Activated CD4-positive, alpha-beta T cell treated with anti-CD3 and anti-CD28 coated beads for 24 hours (primary cell): ENCODE measurements around the gene PHLDB1.
"Not testable (repeated sequence)": the region's sequence is repeated elsewhere in the genome, so short reads cannot be mapped to it uniquely, and the experiment has no call there.

Experiments used
- DNase-seq, 2 donors: peaks; one replicate each; pipeline ENCODE4 v3.0.0-alpha.2; 2020; ENCODE audit warnings: low read depth in 2 of 2

PHLDB1 gene

GRCh38 chr11:118605116-118605867 is 2.1 kb upstream of the PHLDB1 start:
- DNase-seq, result no peak

DNA sequence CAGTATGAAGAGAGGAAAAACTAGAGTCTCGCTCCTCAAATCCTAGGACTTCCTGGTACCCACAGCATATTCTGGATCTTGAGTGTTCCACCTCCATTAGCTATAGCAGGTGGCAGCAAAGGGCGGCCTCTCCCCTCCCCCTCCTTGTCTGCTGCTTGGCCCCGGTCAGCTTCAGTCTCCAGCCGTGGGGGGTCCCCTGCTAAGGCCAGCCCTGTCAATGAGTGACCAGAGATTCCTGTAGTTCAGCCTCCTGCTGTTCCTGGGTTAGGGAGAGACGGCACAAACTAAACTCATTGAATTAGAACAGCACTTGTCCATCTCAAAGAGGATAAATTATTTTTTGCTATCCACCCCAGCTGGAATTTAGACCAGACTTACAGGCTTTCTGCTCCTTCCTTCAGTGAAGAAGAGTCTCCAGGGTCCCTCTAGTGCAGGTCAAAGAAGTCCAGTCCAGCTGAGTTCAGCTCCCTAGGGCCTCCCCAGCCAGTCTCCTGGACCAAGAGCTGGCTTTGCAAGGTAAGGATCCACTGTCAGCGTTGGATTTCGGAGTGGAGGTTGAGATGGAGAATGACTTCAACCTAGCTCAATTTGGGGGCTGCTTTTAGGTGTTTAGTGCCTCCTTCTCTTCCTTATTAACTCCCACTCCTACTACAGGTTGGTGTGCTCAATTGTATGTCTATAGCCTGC is 1.1 kb upstream of the PHLDB1 start:
- no peak for DNase-seq

DNA sequence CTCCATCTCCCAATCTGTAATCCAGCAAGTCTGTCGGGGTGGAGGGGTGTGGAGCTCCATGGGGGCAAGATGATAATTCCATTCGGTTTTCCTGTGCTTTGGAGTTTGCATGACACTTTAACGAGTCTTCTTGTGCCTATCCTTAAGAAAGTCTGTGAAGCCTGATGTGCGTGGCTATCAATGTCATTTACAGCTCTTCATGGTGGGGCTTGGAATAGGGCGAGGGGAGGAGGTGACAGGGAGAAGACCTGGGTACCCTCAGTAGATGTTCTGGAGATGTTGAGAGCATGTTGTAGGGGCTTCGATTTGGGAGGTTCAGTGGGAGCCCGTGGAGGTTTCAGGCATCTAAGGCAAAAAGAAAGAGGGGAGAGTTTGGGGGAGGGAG is 579 bp upstream of the PHLDB1 start:
- DNase-seq, result no peak

- DNase-seq, result peak; percentile 37 to 45
Measured at GRCh38 chr11:118608360-118609227, 1.2 kb downstream of the PHLDB1 start.

GRCh38 chr11:118609380-118610224 is 2.2 kb downstream of the PHLDB1 start:
- no peak for DNase-seq

DNA sequence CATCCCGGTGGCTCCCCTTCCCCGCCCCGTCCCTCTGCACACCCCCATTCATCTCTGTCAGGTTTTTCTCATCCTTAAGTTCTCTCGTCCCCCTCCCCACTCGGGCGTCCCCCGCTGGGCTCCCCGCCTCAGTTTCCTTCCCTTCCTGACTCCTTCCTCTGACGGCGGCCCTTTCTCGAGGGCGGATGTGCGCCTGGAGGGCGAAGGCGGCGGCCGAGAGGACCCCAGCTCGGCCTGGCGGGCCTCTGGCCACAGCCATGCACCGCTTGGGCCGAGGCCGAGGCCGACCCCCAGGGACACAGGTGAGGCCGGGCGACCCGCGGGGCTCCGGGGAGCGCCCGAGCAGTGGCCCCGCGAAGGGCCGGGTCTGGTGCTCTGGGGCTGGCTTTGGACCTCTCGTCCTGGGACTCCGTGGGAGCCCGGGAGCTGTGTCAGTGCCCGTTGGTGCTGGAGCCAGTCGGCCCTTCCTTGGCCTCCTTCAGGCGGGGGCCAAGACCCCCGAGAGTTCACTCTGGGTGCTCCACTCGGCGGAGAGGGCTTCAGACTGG is 2.9 kb downstream of the PHLDB1 start:
- DNase-seq, result no peak

DNA sequence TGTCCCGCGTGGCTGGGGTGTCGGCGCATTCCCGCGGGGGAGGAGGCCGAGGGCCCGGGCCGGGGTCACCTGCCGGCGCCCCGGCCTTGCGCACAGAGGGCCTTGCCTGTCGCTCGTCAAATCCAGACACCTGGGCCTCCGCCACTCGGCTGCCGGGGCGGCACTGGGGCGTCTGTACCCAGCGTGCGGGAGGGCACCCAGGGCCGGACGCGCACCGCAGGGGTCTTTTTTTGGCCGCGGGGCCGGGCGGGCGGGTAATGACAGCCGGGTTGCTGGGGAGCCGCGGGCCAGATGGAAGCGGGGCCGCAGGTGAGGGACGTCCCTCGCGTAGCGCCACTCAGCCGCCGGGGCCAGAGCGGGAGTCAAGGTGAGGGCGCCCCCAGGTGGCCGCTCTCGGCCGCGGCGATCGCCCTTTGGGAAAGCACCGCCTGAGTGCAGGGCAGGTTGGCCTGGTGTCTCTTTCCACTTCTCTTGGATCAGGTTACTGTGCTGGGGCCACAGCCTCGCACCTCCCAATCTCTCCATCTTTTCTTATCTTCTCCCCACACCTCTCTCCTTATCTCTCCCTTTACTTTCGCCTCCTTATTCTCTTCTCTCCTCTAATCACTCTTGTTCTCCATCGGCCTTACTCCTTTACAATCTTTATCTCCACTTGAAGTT is 3.5 kb downstream of the PHLDB1 start:
- peak; percentile 79 for DNase-seq

GRCh38 chr11:118611433-118611795 is 4.0 kb downstream of the PHLDB1 start:
- DNase-seq, result not testable (repeated sequence)

- no peak for DNase-seq
Measured at GRCh38 chr11:118612378-118612777, 5.0 kb downstream of the PHLDB1 start.

- DNase-seq, result no peak
Measured at GRCh38 chr11:118614511-118614910, 7.1 kb downstream of the PHLDB1 start.

DNA sequence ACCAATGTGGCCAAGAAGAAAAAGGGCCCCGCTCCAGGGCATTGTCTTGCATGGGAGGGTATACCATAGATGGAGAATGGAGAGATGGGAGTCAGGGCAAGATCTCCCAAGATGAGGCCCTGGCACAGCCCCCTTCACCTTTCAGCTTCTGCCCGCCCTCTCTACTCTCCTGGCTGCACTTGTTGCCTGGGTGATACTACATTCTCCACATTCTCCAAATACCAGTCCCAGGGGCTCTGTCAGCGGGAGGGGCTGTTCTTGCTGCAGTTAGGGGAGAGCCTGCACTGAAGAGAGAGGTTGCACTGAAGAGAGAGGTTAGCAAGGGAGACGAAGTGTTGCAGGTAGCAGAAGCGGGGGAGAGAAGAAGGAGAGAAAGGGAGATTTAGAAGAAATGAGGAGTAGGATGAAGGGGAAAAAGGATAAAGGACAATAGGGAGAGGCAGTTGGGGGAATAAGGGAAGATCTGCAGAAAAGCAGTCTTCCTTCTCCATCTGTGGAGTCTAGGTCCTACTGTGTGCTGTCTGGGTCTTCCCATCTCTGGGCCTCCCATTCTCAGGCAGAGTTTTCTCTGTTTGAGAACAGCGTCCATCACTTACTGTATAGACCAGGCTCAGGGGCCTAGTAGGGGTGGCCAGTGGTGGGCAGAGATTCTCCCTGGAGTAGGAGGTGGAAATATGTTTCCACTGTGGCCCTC is 8.0 kb downstream of the PHLDB1 start:
- DNase-seq, result no peak

- no peak for DNase-seq
Measured at GRCh38 chr11:118615976-118616371, 8.6 kb downstream of the PHLDB1 start.

- no peak for DNase-seq
Measured at GRCh38 chr11:118618115-118618990, 10.9 kb downstream of the PHLDB1 start.

DNA sequence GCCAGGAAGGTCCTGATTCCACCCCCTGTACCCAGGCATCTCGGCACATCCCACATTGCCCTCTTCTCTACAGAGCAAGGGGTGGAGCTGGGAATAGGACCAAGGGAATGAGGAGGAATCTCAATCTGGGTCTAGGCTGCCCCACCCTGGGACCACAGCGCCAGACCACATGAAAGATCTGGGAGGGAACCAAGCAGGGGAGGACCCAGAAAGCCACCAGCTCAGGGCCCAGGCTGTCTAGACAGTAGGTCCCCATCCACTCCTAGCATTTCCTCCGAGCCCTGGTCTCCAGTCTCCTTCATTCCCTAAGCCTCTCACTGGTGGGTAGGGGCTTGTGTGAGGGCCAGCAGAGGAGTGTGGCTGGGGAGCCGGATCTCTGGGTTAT is 11.6 kb downstream of the PHLDB1 start:
- DNase-seq, result no peak

DNA sequence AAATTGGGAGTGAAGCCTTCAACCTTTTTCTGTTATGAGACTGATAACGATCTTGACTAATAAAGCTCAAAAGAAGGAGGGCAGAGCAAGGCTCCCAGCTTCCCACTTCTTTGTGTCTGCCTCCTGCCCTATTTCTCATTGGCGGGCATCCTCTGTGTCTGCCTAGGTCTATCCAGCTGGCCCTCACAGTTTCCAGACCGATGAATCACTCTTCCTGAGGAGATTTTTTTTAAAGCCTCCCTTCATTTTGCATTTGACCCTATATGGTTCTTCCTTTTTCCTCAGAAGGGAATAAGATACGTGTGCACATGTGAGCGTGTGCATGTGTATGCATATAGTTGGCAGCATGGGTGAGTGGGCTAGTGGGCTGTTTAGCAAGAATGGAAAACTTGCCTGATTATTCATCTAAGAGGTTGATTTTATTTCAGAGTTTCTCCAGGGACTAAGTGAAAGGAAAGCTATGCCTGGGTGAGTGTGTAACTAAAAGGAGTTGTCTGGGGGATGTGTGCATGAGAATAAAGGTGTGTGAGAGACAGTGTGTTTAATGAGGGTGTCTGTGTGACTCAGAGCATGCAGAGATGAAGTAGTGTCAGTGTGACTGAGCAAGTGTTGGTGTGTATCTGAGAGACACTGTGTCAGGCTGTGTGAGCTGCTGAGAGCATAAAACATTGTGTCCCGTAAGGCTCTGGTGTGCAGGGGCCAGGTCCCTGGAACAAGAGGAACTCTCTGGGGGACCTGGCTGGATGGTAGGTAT is 12.2 kb downstream of the PHLDB1 start:
- no peak for DNase-seq

DNA sequence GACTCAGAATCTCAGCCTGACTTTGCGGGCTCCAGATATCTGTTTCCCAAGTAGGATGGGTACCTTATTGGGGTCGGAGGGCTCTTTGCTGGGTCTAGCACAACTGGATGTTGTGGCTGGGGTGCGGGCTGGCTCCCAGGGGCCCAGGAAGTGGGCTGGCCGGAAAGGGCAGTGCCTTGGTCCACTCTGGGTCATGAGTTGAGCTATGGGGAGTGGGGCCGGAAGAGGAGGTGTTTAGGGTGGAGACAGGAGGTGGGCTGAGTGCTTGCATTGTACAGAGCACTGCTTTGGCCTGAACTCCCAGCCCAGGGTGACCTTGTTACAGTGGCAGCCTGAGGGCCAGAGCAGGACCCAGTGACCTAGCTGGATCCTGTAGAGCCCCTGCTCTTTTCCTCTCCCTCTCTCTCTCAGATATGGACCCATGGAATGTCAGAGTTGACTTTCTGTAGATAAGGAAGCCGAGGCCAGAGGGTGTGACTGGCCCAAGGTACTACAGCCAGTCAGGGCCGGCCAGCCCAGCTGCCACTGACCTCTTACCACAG is 13.2 kb downstream of the PHLDB1 start:
- DNase-seq, result no peak

DNA sequence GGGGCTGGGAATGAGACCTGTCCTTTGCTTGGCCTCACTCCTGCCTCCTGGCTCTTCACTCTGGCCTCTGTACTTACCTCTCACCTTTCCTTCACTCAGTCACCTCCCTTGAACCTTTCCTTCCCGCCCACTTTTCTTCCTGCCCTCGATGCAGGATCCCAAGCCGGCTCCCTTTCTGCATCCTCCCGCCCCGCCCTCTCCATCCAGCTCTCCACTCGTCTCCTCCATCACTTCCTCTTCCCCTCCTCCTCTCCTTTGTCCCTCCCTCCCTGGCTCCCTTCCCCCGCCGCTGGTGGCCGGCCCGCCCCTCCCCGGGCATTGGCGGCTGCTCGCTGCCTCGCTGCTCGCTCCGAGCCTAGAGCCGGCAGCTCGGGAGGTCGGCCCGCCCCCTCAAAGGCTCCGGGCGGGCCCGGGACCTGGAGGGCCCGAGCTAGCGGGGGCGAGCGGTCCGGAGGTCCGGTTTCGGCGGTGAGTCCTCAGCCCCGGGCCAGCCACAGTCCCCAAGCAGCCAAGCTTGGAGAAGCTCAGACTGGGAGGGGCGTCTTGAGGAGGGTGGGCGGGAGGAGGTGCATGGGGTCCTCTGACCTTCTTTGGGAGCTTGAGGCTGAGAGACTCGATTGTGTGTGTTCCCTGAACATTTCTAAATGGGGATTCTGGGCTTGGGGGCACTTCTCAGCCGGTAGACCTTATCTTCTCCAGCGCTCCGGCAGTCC is 13.8 kb downstream of the PHLDB1 start:
- DNase-seq, result no peak
